Urinary bladder (tissue), 4 donors: ENCODE data around the gene NUP210L. TPM values are rescaled to one million over a fixed set of nuclear protein-coding genes. Genes with fewer than 3 reads are reported as not detected.
"Not testable (repeated sequence)": the region's sequence is repeated elsewhere in the genome, so short reads cannot be mapped to it uniquely, and the experiment has no call there.

Source experiments
- DNase-seq: peaks from one replicate; pipeline ENCODE4 v3.0.0-alpha.2; 2015; ENCODE audit errors: extremely low spot score
- H3K27ac ChIP-seq: one replicate; pipeline ENCODE4 v1.5.1; 2013; ENCODE audit warnings: low read depth, mild to moderate bottlenecking, moderate library complexity
- H3K36me3 ChIP-seq: one replicate; pipeline ENCODE4 v1.6.1; 2013; ENCODE audit warnings: mild to moderate bottlenecking, moderate library complexity; ENCODE audit not compliant: insufficient read depth
- H3K4me1 ChIP-seq: one replicate; pipeline ENCODE4 v1.6.1; 2013; ENCODE audit warnings: mild to moderate bottlenecking, moderate library complexity; ENCODE audit not compliant: insufficient read depth
- H3K4me3 ChIP-seq: one replicate; pipeline ENCODE4 v1.5.1; 2013; ENCODE audit warnings: low read depth, low read length
- WGBS: extraction: QIAGEN DNeasy Blood & Tissue Kit; methylation state at CpG from one replicate; pipeline ENCODE4 v1.1.7; 2013; 5-methylcytosine and 5-hydroxymethylcytosine counted together
- polyA plus RNA-seq: library from polyadenylated mRNA; stranded (reverse); fragments of 200-250 nt; gene quantifications from one replicate; pipeline ENCODE4 v1.2.3, GENCODE V29; 2013
- total RNA-seq: library from RNA; depleted of rRNA; stranded (reverse); fragments of >200 nt; gene quantifications from one replicate; pipeline ENCODE4 v1.2.3, GENCODE V29; 2014
- donor health status: healthy with polysubstance abuse.
- donor health status: healthy.

The NUP210L gene
- total and polyA plus RNA-seq, 2 donors, result 0.04 to 0.21 TPM

GRCh38 chr1:154157520-154158306, 2.8 kb upstream of the NUP210L start:
- WGBS, result 57% methylated on average over 7 of the region's 7 CpGs
- Histone ChIP-seq H3K27ac (peak overlapping the region; percentile 4), H3K4me1 (no peaks in the 10 kb centered on the region), H3K36me3 (no peaks in the 10 kb centered on the region), H3K4me3 (no peak overlapping the region)
- no peak for DNase-seq

- no peaks in the 10 kb centered on the region for H3K36me3 ChIP-seq
- H3K4me3 ChIP-seq, result no peak overlapping the region
- DNase-seq, result peak; percentile 51
- H3K4me1 ChIP-seq, result no peaks in the 10 kb centered on the region
- H3K27ac ChIP-seq, result peak overlapping the region; percentile 43
- 8% methylated on average over 9 of the region's 9 CpGs for WGBS
Observed at GRCh38 chr1:154155251-154155650, 378 bp upstream of the NUP210L start.

- Histone ChIP-seq H3K4me3 (no peak overlapping the region), H3K36me3 (no peaks in the 10 kb centered on the region), H3K4me1 (no peaks in the 10 kb centered on the region), H3K27ac (no peak overlapping the region)
- 97% methylated on average over 6 of the region's 6 CpGs for WGBS
- no peak for DNase-seq
Observed at GRCh38 chr1:154154053-154154452, 820 bp downstream of the NUP210L start.

- H3K36me3 ChIP-seq, result no peaks in the 10 kb centered on the region
- DNase-seq, result no peak
- no peak overlapping the region for H3K27ac ChIP-seq
- H3K4me1 ChIP-seq, result no peaks in the 10 kb centered on the region
- no peak overlapping the region for H3K4me3 ChIP-seq
Observed at GRCh38 chr1:154151311-154151710, 3.6 kb downstream of the NUP210L start.

GRCh38 chr1:154148807-154149206, 6.1 kb downstream of the NUP210L start:
- no peak overlapping the region for H3K27ac ChIP-seq
- DNase-seq, result no peak
- 63% methylated on average over 3 of the region's 3 CpGs for WGBS

GRCh38 chr1:154147505-154147904, 7.4 kb downstream of the NUP210L start:
- WGBS, result 85% methylated on average over 5 of the region's 5 CpGs
- H3K4me1 ChIP-seq, H3K4me3 ChIP-seq, H3K36me3 ChIP-seq, H3K27ac ChIP-seq, DNase-seq: not testable (repeated sequence)

More at GRCh38 chr1:154148807-154149206, 6.1 kb downstream of the NUP210L start:
- Histone ChIP-seq H3K36me3 (no peaks in the 10 kb centered on the region), H3K4me3 (no peak overlapping the region), H3K4me1 (no peaks in the 10 kb centered on the region)

- Histone ChIP-seq H3K4me3 (no peak overlapping the region), H3K36me3 (no peaks in the 10 kb centered on the region), H3K27ac (no peak overlapping the region), H3K4me1 (no peaks in the 10 kb centered on the region)
- WGBS, result 98% methylated on average over 2 of the region's 2 CpGs
- DNase-seq, result no peak
Observed at GRCh38 chr1:154145986-154146385, 8.9 kb downstream of the NUP210L start.

- 95% methylated on average over 6 of the region's 6 CpGs for WGBS
Observed at GRCh38 chr1:154142358-154142757, 12.5 kb downstream of the NUP210L start.

GRCh38 chr1:154141240-154141639, 13.6 kb downstream of the NUP210L start:
- Histone ChIP-seq H3K4me3 (no peak overlapping the region), H3K36me3 (no peaks in the 10 kb centered on the region), H3K27ac (no peak overlapping the region), H3K4me1 (no peaks in the 10 kb centered on the region)
- 24% methylated on average over 3 of the region's 3 CpGs for WGBS
- DNase-seq, result no peak

More at GRCh38 chr1:154142358-154142757, 12.5 kb downstream of the NUP210L start:
- no peak for DNase-seq
- no peaks in the 10 kb centered on the region for H3K36me3 ChIP-seq
- no peak overlapping the region for H3K27ac ChIP-seq
- no peak overlapping the region for H3K4me3 ChIP-seq
- no peaks in the 10 kb centered on the region for H3K4me1 ChIP-seq

- Histone ChIP-seq H3K4me3 (no peak overlapping the region), H3K4me1 (no peaks in the 10 kb centered on the region), H3K36me3 (no peaks in the 10 kb centered on the region), H3K27ac (no peak overlapping the region)
- 87% methylated on average over 3 of the region's 3 CpGs for WGBS
- DNase-seq, result no peak
Observed at GRCh38 chr1:154137888-154138287, 17.0 kb downstream of the NUP210L start.

GRCh38 chr1:154133256-154133655, 21.6 kb downstream of the NUP210L start:
- WGBS, result 98% methylated on average over 2 of the region's 2 CpGs
- no peaks in the 10 kb centered on the region for H3K36me3 ChIP-seq
- no peaks in the 10 kb centered on the region for H3K4me1 ChIP-seq
- no peak overlapping the region for H3K4me3 ChIP-seq
- no peak for DNase-seq
- no peak overlapping the region for H3K27ac ChIP-seq

- Histone ChIP-seq H3K27ac (no peak overlapping the region), H3K4me1 (no peaks in the 10 kb centered on the region), H3K4me3 (no peak overlapping the region), H3K36me3 (no peaks in the 10 kb centered on the region)
- DNase-seq, result no peak
- WGBS, result 61% methylated on average over 2 of the region's 2 CpGs
Observed at GRCh38 chr1:154129391-154129970, 25.4 kb downstream of the NUP210L start.

GRCh38 chr1:154123205-154123604, 31.7 kb downstream of the NUP210L start:
- not testable (repeated sequence) for H3K36me3 ChIP-seq, H3K4me1 ChIP-seq, H3K27ac ChIP-seq, H3K4me3 ChIP-seq, DNase-seq
- 96% methylated on average over 11 of the region's 11 CpGs for WGBS

- Histone ChIP-seq H3K27ac (no peak overlapping the region), H3K4me3 (no peak overlapping the region), H3K36me3 (no peaks in the 10 kb centered on the region), H3K4me1 (no peaks in the 10 kb centered on the region)
- no peak for DNase-seq
- WGBS, result 84% methylated on average over 5 of the region's 5 CpGs
Observed at GRCh38 chr1:154117642-154118041, 37.2 kb downstream of the NUP210L start.
